Erythroblast (primary cell): ENCODE results near the gene RNF8.
A peak's percentile ranks its signal among the peaks of the same experiment; 100 is the strongest.

Experiments
- GATA1 ChIP-seq: IDR thresholded peaks from 2 replicates; pipeline ENCODE4 v1.6.1; 2011; ENCODE audit warnings: low read depth, mild to moderate bottlenecking, control low read depth, low read length, moderate library complexity
- POLR2A ChIP-seq: IDR thresholded peaks from 2 replicates; pipeline ENCODE4 v1.6.1; 2011; ENCODE audit warnings: mild to moderate bottlenecking, low read length

- TF ChIP-seq POLR2A (peak; percentile 80), GATA1 (no peak)
Measured at GRCh38 chr6:37432916-37433656, 79.3 kb downstream of the RNF8 start, which contains the start of gene CMTR1.
